ENCODE results near the gene CFAP97D1. TPM values are rescaled to one million over a fixed set of nuclear protein-coding genes. Genes with fewer than 3 reads are reported as not detected.

CFAP97D1 gene
- total RNA-seq, 1 donor from 2014 or later: not detected

DNA sequence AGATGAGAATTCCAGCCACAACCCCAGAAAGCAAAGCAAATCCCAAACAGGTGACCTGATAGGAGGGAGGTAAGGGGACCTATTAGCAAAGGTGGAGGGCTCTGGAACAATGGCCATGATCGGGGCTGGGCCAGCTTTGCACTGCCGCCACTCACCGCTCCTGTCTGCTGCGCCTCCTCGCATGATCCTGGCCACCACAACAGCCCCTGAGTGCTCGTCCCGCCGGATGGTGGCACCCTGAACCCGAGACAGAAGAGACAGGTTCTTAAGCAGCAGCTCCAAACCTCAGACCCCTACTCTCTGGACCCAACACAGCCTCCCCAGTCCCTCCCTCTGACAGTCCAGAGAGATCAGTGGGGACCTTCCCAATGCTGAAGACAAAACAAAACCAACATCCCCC, 47.4 kb downstream of the CFAP97D1 start:
- ATAC-seq (no peak), DNase-seq (no peak)
- intact Hi-C loops (cut with DNase I): no loop called here
- no peak overlapping the region for H3K27ac ChIP-seq
- H3K9me3 ChIP-seq: no peaks in the 10 kb centered on the region
- H3K27me3 ChIP-seq (ENCODE audit: low read depth): no peaks in the 10 kb centered on the region
- H3K4me1 ChIP-seq: peaks cover 43% of the 10 kb centered on the region
- H3K36me3 ChIP-seq: peaks cover 40% of the 10 kb centered on the region
- no peak overlapping the region for H3K4me3 ChIP-seq
- TF ChIP-seq, protein P1, sequence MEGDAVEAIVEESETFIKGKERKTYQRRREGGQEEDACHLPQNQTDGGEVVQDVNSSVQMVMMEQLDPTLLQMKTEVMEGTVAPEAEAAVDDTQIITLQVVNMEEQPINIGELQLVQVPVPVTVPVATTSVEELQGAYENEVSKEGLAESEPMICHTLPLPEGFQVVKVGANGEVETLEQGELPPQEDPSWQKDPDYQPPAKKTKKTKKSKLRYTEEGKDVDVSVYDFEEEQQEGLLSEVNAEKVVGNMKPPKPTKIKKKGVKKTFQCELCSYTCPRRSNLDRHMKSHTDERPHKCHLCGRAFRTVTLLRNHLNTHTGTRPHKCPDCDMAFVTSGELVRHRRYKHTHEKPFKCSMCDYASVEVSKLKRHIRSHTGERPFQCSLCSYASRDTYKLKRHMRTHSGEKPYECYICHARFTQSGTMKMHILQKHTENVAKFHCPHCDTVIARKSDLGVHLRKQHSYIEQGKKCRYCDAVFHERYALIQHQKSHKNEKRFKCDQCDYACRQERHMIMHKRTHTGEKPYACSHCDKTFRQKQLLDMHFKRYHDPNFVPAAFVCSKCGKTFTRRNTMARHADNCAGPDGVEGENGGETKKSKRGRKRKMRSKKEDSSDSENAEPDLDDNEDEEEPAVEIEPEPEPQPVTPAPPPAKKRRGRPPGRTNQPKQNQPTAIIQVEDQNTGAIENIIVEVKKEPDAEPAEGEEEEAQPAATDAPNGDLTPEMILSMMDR (IDR thresholded peaks at IDR 0.05): no peak

DNA sequence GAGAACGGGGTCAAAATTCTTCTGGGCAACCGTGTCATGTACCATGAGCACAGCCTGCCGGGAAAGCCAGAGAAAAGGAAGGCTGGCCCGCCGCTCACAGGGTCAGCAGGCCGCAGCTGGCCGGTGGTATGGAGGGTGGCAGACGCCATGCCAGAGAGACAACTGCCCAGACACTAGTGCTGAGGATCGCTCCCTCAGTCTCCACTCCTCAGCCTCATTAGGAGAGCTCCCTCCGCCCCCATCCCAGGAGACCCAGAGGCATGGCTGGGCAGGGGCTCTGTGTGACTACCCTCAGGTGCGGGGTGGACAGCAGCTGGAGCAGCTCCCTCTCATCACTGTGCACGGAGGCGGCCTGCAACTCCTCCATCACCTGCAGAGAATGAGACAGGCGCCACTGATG, 49.5 kb downstream of the CFAP97D1 start:
- intact Hi-C loops (cut with DNase I): no loop called here
- ATAC-seq (no peak), DNase-seq (no peak)
- Histone ChIP-seq H3K9me3 (no peaks in the 10 kb centered on the region), H3K27me3 (ENCODE audit: low read depth) (no peaks in the 10 kb centered on the region), H3K4me1 (peaks cover 41% of the 10 kb centered on the region), H3K36me3 (peaks cover 40% of the 10 kb centered on the region), H3K4me3 (no peak overlapping the region), H3K27ac (no peak overlapping the region)
- TF ChIP-seq, protein P1 (IDR thresholded peaks at IDR 0.05): no peak

DNA sequence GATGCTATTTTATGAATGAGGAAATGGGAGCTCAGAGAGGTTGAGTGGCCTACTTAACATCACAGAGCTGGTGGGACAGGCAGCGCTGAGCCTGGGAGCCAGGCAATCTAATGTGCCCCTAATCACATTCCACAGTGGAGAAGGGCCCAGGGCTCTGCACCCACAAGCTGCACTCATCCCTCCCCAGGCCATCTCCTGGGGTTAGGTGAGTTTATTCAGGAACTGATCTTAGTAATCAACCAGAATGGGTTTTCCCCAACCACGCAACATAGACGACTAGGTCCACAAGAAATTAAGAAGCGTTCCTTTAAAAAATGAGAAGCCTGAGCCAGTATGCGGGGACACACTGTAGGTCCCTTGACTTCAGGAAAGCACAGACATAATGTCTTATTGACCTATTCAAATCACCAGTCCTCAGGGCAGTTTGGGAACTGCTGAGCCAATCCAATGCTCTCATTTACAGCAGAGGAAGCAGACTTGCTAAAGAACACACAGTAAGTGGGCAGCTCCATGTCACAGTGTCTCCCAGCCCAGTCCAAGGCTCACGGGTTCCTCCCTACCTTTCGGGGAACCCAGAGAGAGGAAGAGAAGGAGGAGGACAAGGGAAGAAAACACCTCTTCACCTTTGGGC, 50.4 kb downstream of the CFAP97D1 start:
- Histone ChIP-seq H3K36me3 (peaks cover 36% of the 10 kb centered on the region), H3K27me3 (ENCODE audit: low read depth) (no peaks in the 10 kb centered on the region), H3K9me3 (no peaks in the 10 kb centered on the region), H3K4me3 (no peak overlapping the region), H3K27ac (no peak overlapping the region), H3K4me1 (peaks cover 41% of the 10 kb centered on the region)
- DNase-seq: no peak
- TF ChIP-seq, protein P1 (IDR thresholded peaks at IDR 0.05): no peak
- intact Hi-C loops (cut with DNase I): no loop called here
- ATAC-seq: no peak

DNA sequence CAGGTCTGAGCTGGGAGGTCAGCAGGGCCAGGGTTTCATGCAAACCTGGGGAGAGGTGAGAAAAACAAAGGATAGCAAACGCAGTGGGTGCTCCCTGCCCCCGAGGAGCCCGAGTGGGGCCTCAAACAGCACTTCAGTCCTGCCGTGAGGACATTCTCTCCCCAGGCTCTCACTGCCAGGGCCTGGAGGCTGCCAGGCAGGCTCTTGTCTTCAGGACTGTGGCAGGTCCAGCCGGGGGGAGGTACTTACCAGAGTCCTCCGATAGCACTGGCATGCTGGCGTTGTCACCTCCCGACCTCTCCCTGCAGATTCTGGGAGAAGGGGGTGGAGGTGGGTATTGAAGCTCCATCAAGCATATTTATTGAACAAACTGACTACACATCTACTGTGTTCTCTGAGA, 51.4 kb downstream of the CFAP97D1 start:
- ATAC-seq (peak; percentile 76 to 78), DNase-seq (peak; percentile 87)
- TF ChIP-seq, protein P1 (IDR thresholded peaks at IDR 0.05): no peak
- H3K4me3 ChIP-seq: peak overlapping the region; percentile 71
- peak overlapping the region; percentile 73 for H3K27ac ChIP-seq
- peaks cover 41% of the 10 kb centered on the region for H3K4me1 ChIP-seq
- H3K27me3 ChIP-seq (ENCODE audit: low read depth): no peaks in the 10 kb centered on the region
- no peaks in the 10 kb centered on the region for H3K9me3 ChIP-seq
- H3K36me3 ChIP-seq: peaks cover 26% of the 10 kb centered on the region
- intact Hi-C loops (cut with DNase I): no loop called here

DNA sequence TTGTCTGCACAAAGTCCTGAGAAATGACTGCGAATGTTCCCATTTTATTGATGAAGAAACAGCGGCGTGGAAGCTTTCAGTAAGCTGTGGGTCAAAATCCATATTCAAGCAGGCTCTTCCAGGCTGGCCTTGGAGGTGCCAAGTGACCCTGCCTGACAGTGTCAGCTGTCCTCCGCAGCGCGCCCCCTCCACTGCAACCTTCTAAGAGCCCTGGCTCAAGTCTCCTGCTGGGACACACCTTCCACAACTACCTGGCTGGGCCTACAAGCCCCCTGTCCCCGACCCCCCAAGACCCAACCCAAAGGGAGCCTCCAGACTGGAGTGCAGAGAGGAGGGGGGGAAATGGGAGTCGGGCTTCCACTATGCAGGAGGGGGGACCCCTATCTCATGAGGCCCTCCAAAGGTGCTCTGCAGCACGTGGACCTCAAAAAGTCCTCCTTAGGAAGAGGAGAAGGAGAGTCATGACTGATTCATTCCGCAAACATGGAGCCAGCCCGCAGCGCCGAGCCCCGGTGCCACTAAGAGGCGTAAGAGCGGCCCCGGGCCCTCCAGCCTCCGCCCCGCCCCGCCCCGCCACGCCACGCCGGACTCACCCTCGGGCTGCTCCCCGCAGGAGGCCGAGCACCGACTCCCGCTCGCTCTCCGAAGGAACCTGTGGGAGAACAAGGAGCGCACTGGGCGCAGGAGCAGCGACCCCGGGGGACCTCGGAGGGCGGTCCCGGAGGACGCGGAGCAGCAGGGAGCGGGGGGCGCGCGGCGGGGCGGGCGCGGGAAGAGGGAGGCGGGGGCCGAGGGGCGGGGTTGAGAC, 52.1 kb downstream of the CFAP97D1 start:
- TF ChIP-seq, protein P1 (IDR thresholded peaks at IDR 0.05): no peak
- intact Hi-C loops (cut with DNase I): no loop called here
- H3K27me3 ChIP-seq (ENCODE audit: low read depth): peaks cover under 1% of the 10 kb centered on the region
- peak overlapping the region; percentile 73 for H3K27ac ChIP-seq
- peak; percentile 69 for DNase-seq
- ATAC-seq: peak; percentile 75 to 86
- H3K9me3 ChIP-seq: no peaks in the 10 kb centered on the region
- H3K4me1 ChIP-seq: peaks cover 41% of the 10 kb centered on the region
- peaks cover 19% of the 10 kb centered on the region for H3K36me3 ChIP-seq
- peak overlapping the region; percentile 71 for H3K4me3 ChIP-seq
